ENCODE measurements around the gene SPINDOC. TPM values are rescaled to one million over a fixed set of nuclear protein-coding genes. Genes with fewer than 3 reads are reported as not detected.
A peak's percentile ranks its signal among the peaks of the same experiment; 100 is the strongest.

The SPINDOC gene
- total and polyA plus RNA-seq, 9 of the 15 experiments (the other 6 are each of a cell fraction or from before 2014, with no cell fraction given), result 0.70 to 36.3 (median 19.6) TPM

GRCh38 chr11:63791495-63792167 lies 21.6 kb upstream of the SPINDOC start (continued):
- TF ChIP-seq DDX20 (tag; IDR thresholded peaks at IDR 0.05; ENCODE audit: low read depth), result no peak
- peak in 1 of 2 experiments; percentile 77; a peak in 1 of 4 replicates for TF ChIP-seq SRF (CRISPR knock-in tag; IDR thresholded peaks at IDR 0.05)
- TF ChIP-seq RAD51 (IDR thresholded peaks at IDR 0.05; ENCODE audit: borderline replicate concordance, low read depth), result no peak
- no peak for TF ChIP-seq ZNF512 (tag; IDR thresholded peaks at IDR 0.05)
- no peak for TF ChIP-seq SREBF2 (CRISPR knock-in tag; IDR thresholded peaks at IDR 0.05)
- TF ChIP-seq ZBED1 (IDR thresholded peaks at IDR 0.05), result no peak
- TF ChIP-seq CBX1 (IDR thresholded peaks at IDR 0.05; ENCODE audit: low read depth), result peak; percentile 76; the same call in 1 of the 2 replicates
- TF ChIP-seq, protein P1, sequence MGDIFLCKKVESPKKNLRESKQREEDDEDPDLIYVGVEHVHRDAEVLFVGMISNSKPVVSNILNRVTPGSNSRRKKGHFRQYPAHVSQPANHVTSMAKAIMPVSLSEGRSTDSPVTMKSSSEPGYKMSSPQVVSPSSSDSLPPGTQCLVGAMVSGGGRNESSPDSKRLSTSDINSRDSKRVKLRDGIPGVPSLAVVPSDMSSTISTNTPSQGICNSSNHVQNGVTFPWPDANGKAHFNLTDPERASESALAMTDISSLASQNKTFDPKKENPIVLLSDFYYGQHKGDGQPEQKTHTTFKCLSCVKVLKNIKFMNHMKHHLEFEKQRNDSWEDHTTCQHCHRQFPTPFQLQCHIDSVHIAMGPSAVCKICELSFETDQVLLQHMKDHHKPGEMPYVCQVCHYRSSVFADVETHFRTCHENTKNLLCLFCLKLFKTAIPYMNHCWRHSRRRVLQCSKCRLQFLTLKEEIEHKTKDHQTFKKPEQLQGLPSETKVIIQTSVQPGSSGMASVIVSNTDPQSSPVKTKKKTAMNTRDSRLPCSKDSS (IDR thresholded peaks at IDR 0.05; ENCODE audit: low read depth, partially characterized antibody), result peak; percentile 93
- no peak for TF ChIP-seq MIER1 (IDR thresholded peaks at IDR 0.05; ENCODE audit: low read depth)
- no peak for TF ChIP-seq PHB2 (IDR thresholded peaks at IDR 0.05; ENCODE audit: low read depth)
- TF ChIP-seq, protein P2, sequence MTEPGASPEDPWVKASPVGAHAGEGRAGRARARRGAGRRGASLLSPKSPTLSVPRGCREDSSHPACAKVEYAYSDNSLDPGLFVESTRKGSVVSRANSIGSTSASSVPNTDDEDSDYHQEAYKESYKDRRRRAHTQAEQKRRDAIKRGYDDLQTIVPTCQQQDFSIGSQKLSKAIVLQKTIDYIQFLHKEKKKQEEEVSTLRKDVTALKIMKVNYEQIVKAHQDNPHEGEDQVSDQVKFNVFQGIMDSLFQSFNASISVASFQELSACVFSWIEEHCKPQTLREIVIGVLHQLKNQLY (CRISPR knock-in tag; conservative IDR thresholded peaks at IDR 0.05), result no peak
- TF ChIP-seq ZNF76 (CRISPR knock-in tag; IDR thresholded peaks at IDR 0.05; ENCODE audit: borderline replicate concordance), result no peak
- TF ChIP-seq ETS2 (tag; IDR thresholded peaks at IDR 0.05; ENCODE audit: borderline replicate concordance, poor library complexity, severe bottlenecking), result no peak
- no peak for TF ChIP-seq ZNF444 (CRISPR knock-in tag; IDR thresholded peaks at IDR 0.05)
- no peak for TF ChIP-seq SRSF1 (IDR thresholded peaks at IDR 0.05; ENCODE audit: low read depth, low read length)
- no peak for TF ChIP-seq SIRT6 (IDR thresholded peaks at IDR 0.05; ENCODE audit: low read depth, low read length)
- no peak for TF ChIP-seq ZBTB33 (CRISPR knock-in tag; IDR thresholded peaks at IDR 0.05)
- no peak for TF ChIP-seq ZNF431 (CRISPR knock-in tag; IDR thresholded peaks at IDR 0.05)
- no peak for TF ChIP-seq PCBP1 (IDR thresholded peaks at IDR 0.05; ENCODE audit: low read depth, low read length, poor library complexity, severe bottlenecking)
- no peak for TF ChIP-seq NFIC (IDR thresholded peaks at IDR 0.05)
- TF ChIP-seq ZFPM2 (CRISPR knock-in tag; IDR thresholded peaks at IDR 0.05), result no peak
- TF ChIP-seq HNRNPL (IDR thresholded peaks at IDR 0.05; ENCODE audit: low read depth, low read length), result no peak

Data from K562 (cell line).